K562 (cell line): Measurements from ENCODE around the gene DMAC2. TPM values are rescaled to one million over a fixed set of nuclear protein-coding genes. Genes with fewer than 3 reads are reported as not detected.

Experiments
- CTCF ChIP-seq, 3 experiments: IDR thresholded peaks in 2 of 3; conservative IDR thresholded peaks in 1 of 3; 2 replicates each; pipeline ENCODE4 v1.5.1; 2011 to 2012; ENCODE audit warnings: low read length in 3 of 3, mild to moderate bottlenecking in 3 of 3, control low read depth in 2 of 3, improper control_type of control experiment in 1 of 3, inconsistent platforms in 1 of 3, low read depth in 1 of 3, mixed read lengths in 1 of 3, moderate library complexity in 1 of 3; ENCODE audit not compliant: insufficient read depth in 2 of 3
- FOXP1 ChIP-seq: sonication (generic); formaldehyde crosslinking; IDR thresholded peaks from 2 replicates; pipeline ENCODE4 v1.8.0; 2022; ENCODE audit warnings: mild to moderate bottlenecking, missing genetic modification reagents
- RBFOX2 ChIP-seq: fragments of 200-400 bp; formaldehyde crosslinking; IDR thresholded peaks from 2 replicates; pipeline ENCODE4 v1.6.1; 2017; ENCODE audit warnings: low read depth, mild to moderate bottlenecking, low read length, moderate library complexity
- SIX5 ChIP-seq, 2 experiments: IDR thresholded peaks; 2 replicates each; pipeline ENCODE4 v1.6.1; 2011; ENCODE audit warnings: low read length in 2 of 2, borderline replicate concordance in 1 of 2, low read depth in 1 of 2, mild to moderate bottlenecking in 1 of 2, moderate library complexity in 1 of 2; ENCODE audit not compliant: insufficient read depth in 1 of 2
- THAP12 ChIP-seq: fragments of 250-450 bp; sonication (Bioruptor Pico); IDR thresholded peaks from 2 replicates; pipeline ENCODE4 v1.9.0; 2021; ENCODE audit warnings: mild to moderate bottlenecking, inconsistent platforms
- ZNF41 ChIP-seq: fragments of 250-450 bp; sonication (Bioruptor Pico); conservative IDR thresholded peaks from 2 replicates; pipeline ENCODE4 v1.4.0; 2020; ENCODE audit warnings: mild to moderate bottlenecking
- polyA plus RNA-seq, 8 experiments: library from polyadenylated mRNA; depleted of rRNA in 4 of 8; stranded (reverse) in 5 of 8; unstranded in 3 of 8; fragments of >200 nt; fragmentation: Nextera tagmentation in 2 of 8; fragmentation: Illumina TruSeq in 1 of 8; extraction: Ambion mirVana in 2 of 8; extraction: Trizol in 1 of 8; gene quantifications; 2 replicates each; pipeline versions ENCODE4 v1.2.1 to v1.2.3, GENCODE V29; 2011 to 2014; ENCODE audit warnings: inconsistent platforms in 1 of 8, missing spikeins in 1 of 8
- total RNA-seq, 7 experiments: library from RNA; depleted of rRNA in 6 of 7; stranded (reverse); fragments of >200 nt in 6 of 7; fragmentation: Illumina TruSeq in 2 of 7; extraction: Trizol in 2 of 7; gene quantifications; 2 replicates each; pipeline versions ENCODE4 v1.2.1 to v1.2.3, GENCODE V29; 2011 to 2021; ENCODE audit warnings: low replicate concordance in 1 of 7
- TF ChIP-seq, protein P1 (sequence below): sonication (generic); formaldehyde crosslinking; IDR thresholded peaks from 2 replicates; pipeline ENCODE4 v1.9.0; 2022; ENCODE audit warnings: mild to moderate bottlenecking, missing genetic modification reagents
- TF ChIP-seq, protein P2 (sequence below): sonication (generic); formaldehyde crosslinking; IDR thresholded peaks from 2 replicates; pipeline ENCODE4 v1.8.0; 2022; ENCODE audit warnings: mild to moderate bottlenecking, missing genetic modification reagents

DMAC2 gene
- total and polyA plus RNA-seq, 9 of the 15 experiments (the other 6 are each of a cell fraction or from before 2014, with no cell fraction given), result 12.9 to 61.2 (median 43.1) TPM

- TF ChIP-seq THAP12 (no peak), SIX5 (IDR thresholded peaks at IDR 0.05; ENCODE audit: borderline replicate concordance in 1 of 2, insufficient read depth in 1 of 2, low read depth in 1 of 2, low read length in 2 of 2) (no peak), FOXP1 (CRISPR knock-in tag) (no peak), RBFOX2 (peak; percentile 46), ZNF41 (CRISPR knock-in tag) (no peak), CTCF (IDR thresholded peaks at IDR 0.05 in 2 of 3, conservative IDR thresholded peaks at IDR 0.05 in 1 of 3; ENCODE audit: insufficient read depth in 2 of 3, low read depth in 1 of 3, low read length in 3 of 3) (peak; percentile 59 to 78 (median 62); a peak in 5 of 6 replicates)
- TF ChIP-seq, protein P1, sequence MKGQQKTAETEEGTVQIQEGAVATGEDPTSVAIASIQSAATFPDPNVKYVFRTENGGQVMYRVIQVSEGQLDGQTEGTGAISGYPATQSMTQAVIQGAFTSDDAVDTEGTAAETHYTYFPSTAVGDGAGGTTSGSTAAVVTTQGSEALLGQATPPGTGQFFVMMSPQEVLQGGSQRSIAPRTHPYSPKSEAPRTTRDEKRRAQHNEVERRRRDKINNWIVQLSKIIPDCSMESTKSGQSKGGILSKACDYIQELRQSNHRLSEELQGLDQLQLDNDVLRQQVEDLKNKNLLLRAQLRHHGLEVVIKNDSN (CRISPR knock-in tag), result peak; percentile 11; the same call in 1 of the 2 replicates
- TF ChIP-seq, protein P2, sequence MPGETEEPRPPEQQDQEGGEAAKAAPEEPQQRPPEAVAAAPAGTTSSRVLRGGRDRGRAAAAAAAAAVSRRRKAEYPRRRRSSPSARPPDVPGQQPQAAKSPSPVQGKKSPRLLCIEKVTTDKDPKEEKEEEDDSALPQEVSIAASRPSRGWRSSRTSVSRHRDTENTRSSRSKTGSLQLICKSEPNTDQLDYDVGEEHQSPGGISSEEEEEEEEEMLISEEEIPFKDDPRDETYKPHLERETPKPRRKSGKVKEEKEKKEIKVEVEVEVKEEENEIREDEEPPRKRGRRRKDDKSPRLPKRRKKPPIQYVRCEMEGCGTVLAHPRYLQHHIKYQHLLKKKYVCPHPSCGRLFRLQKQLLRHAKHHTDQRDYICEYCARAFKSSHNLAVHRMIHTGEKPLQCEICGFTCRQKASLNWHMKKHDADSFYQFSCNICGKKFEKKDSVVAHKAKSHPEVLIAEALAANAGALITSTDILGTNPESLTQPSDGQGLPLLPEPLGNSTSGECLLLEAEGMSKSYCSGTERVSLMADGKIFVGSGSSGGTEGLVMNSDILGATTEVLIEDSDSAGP (CRISPR knock-in tag), result no peak
- TF ChIP-seq, all 486 proteins: peak for 12
Observed at GRCh38 chr19:41431426-41432386, 8.0 kb downstream of the DMAC2 start (continued).
